Sigmoid colon (tissue), 3 donors: Measurements from ENCODE around the gene WNT9A.

ENCODE experiments used
- CTCF ChIP-seq, 4 experiments: fragments of 450-650 bp in 3 of 4; fragments of 200-600 bp in 1 of 4; IDR thresholded peaks; one replicate each; pipeline ENCODE4 v1.5.1; 2016 to 2019; ENCODE audit warnings: antibody characterized with exemption in 4 of 4, mild to moderate bottlenecking in 3 of 4, moderate library complexity in 2 of 4
- POLR2A ChIP-seq, 2 donors: fragments of 450-650 bp; IDR thresholded peaks; one replicate each; pipeline ENCODE4 v1.6.1; 2016; ENCODE audit warnings: antibody characterized with exemption in 2 of 2, mild to moderate bottlenecking in 2 of 2, moderate library complexity in 2 of 2

- no peak for TF ChIP-seq CTCF (IDR thresholded peaks at IDR 0.05)
- no peak for TF ChIP-seq POLR2A (IDR thresholded peaks at IDR 0.05)
Observed at GRCh38 chr1:227897704-227898438, 49.9 kb downstream of the WNT9A start.
